Activated CD4-positive, alpha-beta T cell treated with anti-CD3 and anti-CD28 coated beads, Interleukin-2, amount 10 ng/mL, durations not matched to agents 7 days and 5 days (primary cell): ENCODE data around the gene LRRC15. TPM values are rescaled to one million over a fixed set of nuclear protein-coding genes. Genes with fewer than 3 reads are reported as not detected.

Source experiments
- CTCF ChIA-PET: fragments of 350-600 bp; sonication (Branson Sonifier 250); formaldehyde crosslinking; loops from one replicate; lab custom pipeline; 2021; ENCODE audit warnings: antibody characterized with exemption; lab: Charles Lee
- POLR2A ChIA-PET: fragments of 350-600 bp; sonication (Branson Sonifier 250); formaldehyde crosslinking; loops from one replicate; lab custom pipeline; 2021; ENCODE audit warnings: antibody characterized with exemption; lab: Charles Lee
- DNase-seq: peaks from one replicate; pipeline ENCODE4 v3.0.0-alpha.2; 2020
- H3K27ac Mint-ChIP-seq: one replicate; pipeline ENCODE4 v1.8.0; 2021; ENCODE audit warnings: mild to moderate bottlenecking, moderate library complexity, mixed read lengths
- H3K27me3 Mint-ChIP-seq: one replicate; pipeline ENCODE4 v1.8.0; 2021; ENCODE audit warnings: mixed read lengths
- H3K36me3 Mint-ChIP-seq: one replicate; pipeline ENCODE4 v1.8.0; 2021; ENCODE audit warnings: low read depth, mixed read lengths
- H3K4me1 Mint-ChIP-seq: one replicate; pipeline ENCODE4 v1.8.0; 2021; ENCODE audit warnings: mixed read lengths
- H3K4me3 Mint-ChIP-seq: one replicate; pipeline ENCODE4 v1.8.0; 2021; ENCODE audit warnings: mild to moderate bottlenecking, moderate library complexity, mixed read lengths
- H3K9me3 Mint-ChIP-seq: one replicate; pipeline ENCODE4 v1.8.0; 2021; ENCODE audit warnings: mixed read lengths
- total RNA-seq, 2 experiments: library from RNA; stranded (reverse); gene quantifications; one replicate each; pipeline ENCODE4 v1.2.3, GENCODE V29; 2021

Gene LRRC15
- total RNA-seq, 2 experiments from 2014 or later, result not detected

GRCh38 chr3:194316918-194317317, 52.6 kb downstream of the LRRC15 start:
- no peak for DNase-seq
- H3K4me1 Mint-ChIP-seq, result peaks cover 41% of the 10 kb centered on the region
- peaks cover 17% of the 10 kb centered on the region for H3K27me3 Mint-ChIP-seq
- ChIA-PET POLR2A (no interaction called here), CTCF (interaction anchor here (1.0 to 2.3 kb wide), 10 partner anchors 10 to 377 kb away, joined by 3 to 21 read pairs (median 4); no protein-coding TSS in a partner anchor)
- H3K27ac Mint-ChIP-seq, result no peak overlapping the region
- peaks cover 14% of the 10 kb centered on the region for H3K9me3 Mint-ChIP-seq
- H3K36me3 Mint-ChIP-seq, result peaks cover 5% of the 10 kb centered on the region
- H3K4me3 Mint-ChIP-seq, result no peak overlapping the region

GRCh38 chr3:194315965-194316361, 53.6 kb downstream of the LRRC15 start:
- no peak for DNase-seq
- CTCF ChIA-PET, result interaction anchor here (0.5 to 2.3 kb wide), 59 partner anchors 8 to 674 kb away, joined by 3 to 21 read pairs (median 4); partner anchors contain the start of gene HES1
- Mint-ChIP-seq H3K4me3 (peak overlapping the region; percentile 50), H3K4me1 (peaks cover 50% of the 10 kb centered on the region), H3K9me3 (peaks cover 14% of the 10 kb centered on the region), H3K36me3 (peaks cover 5% of the 10 kb centered on the region), H3K27me3 (peaks cover 17% of the 10 kb centered on the region), H3K27ac (no peak overlapping the region)
- POLR2A ChIA-PET, result interaction anchor here (1.4 kb wide), 1 partner anchor 175 kb away, joined by 4 read pairs; no protein-coding TSS in a partner anchor

- CTCF ChIA-PET, result interaction anchor here (0.6 to 2.3 kb wide), 61 partner anchors 8 to 673 kb away, joined by 3 to 21 read pairs (median 4); partner anchors contain the start of gene HES1
- Mint-ChIP-seq H3K36me3 (peaks cover 7% of the 10 kb centered on the region), H3K9me3 (peaks cover 14% of the 10 kb centered on the region), H3K27me3 (peaks cover 17% of the 10 kb centered on the region), H3K4me3 (peak overlapping the region; percentile 73), H3K4me1 (peaks cover 55% of the 10 kb centered on the region), H3K27ac (peak overlapping the region; percentile 76)
- POLR2A ChIA-PET, result interaction anchor here (1.4 kb wide), 1 partner anchor 174 kb away, joined by 4 read pairs; no protein-coding TSS in a partner anchor
- peak; percentile 81 for DNase-seq
Observed at GRCh38 chr3:194315088-194315964, 54.2 kb downstream of the LRRC15 start.

- Mint-ChIP-seq H3K9me3 (peaks cover 9% of the 10 kb centered on the region), H3K4me3 (no peak overlapping the region)
Observed at GRCh38 chr3:194314388-194315068, 55.0 kb downstream of the LRRC15 start.

GRCh38 chr3:194313560-194314387, 55.8 kb downstream of the LRRC15 start:
- no peak overlapping the region for H3K4me3 Mint-ChIP-seq
- ChIA-PET POLR2A (no interaction called here), CTCF (interaction anchor here (0.6 kb wide), 1 partner anchor 51 kb away, joined by 3 read pairs; no protein-coding TSS in a partner anchor)
- H3K4me1 Mint-ChIP-seq, result peaks cover 68% of the 10 kb centered on the region
- H3K36me3 Mint-ChIP-seq, result peaks cover 6% of the 10 kb centered on the region
- DNase-seq, result no peak
- peaks cover 11% of the 10 kb centered on the region for H3K27me3 Mint-ChIP-seq
- H3K9me3 Mint-ChIP-seq, result peaks cover 2% of the 10 kb centered on the region
- H3K27ac Mint-ChIP-seq, result no peak overlapping the region

More at GRCh38 chr3:194314388-194315068, 55.0 kb downstream of the LRRC15 start:
- H3K27ac Mint-ChIP-seq, result no peak overlapping the region
- ChIA-PET POLR2A (no interaction called here), CTCF (interaction anchor here (0.6 to 1.7 kb wide), 6 partner anchors 20 to 184 kb away, joined by 3 to 20 read pairs (median 3); no protein-coding TSS in a partner anchor)
- H3K36me3 Mint-ChIP-seq, result peaks cover 7% of the 10 kb centered on the region
- peaks cover 17% of the 10 kb centered on the region for H3K27me3 Mint-ChIP-seq
- DNase-seq, result no peak
- H3K4me1 Mint-ChIP-seq, result peaks cover 61% of the 10 kb centered on the region

GRCh38 chr3:194312743-194313281, 56.7 kb downstream of the LRRC15 start:
- Mint-ChIP-seq H3K27me3 (peaks cover 10% of the 10 kb centered on the region), H3K9me3 (no peaks in the 10 kb centered on the region), H3K4me1 (peaks cover 78% of the 10 kb centered on the region), H3K27ac (no peak overlapping the region), H3K4me3 (no peak overlapping the region), H3K36me3 (peaks cover 7% of the 10 kb centered on the region)
- ChIA-PET POLR2A (interaction anchor here (0.6 kb wide), 1 partner anchor 75 kb away, joined by 3 read pairs; no protein-coding TSS in a partner anchor), CTCF (interaction anchor here (0.5 to 0.6 kb wide), 2 partner anchors 308 to 1602 kb away, joined by 3 read pairs; no protein-coding TSS in a partner anchor)
- no peak for DNase-seq

- Mint-ChIP-seq H3K9me3 (no peaks in the 10 kb centered on the region), H3K27me3 (peaks cover 8% of the 10 kb centered on the region), H3K36me3 (peaks cover 7% of the 10 kb centered on the region), H3K4me3 (no peak overlapping the region), H3K4me1 (peaks cover 83% of the 10 kb centered on the region), H3K27ac (no peak overlapping the region)
- no peak for DNase-seq
- CTCF ChIA-PET, result interaction anchor here (1.5 kb wide), 1 partner anchor 31 kb away, joined by 3 read pairs; no protein-coding TSS in a partner anchor
- POLR2A ChIA-PET, result no interaction called here
Observed at GRCh38 chr3:194312186-194312742, 57.3 kb downstream of the LRRC15 start.

- H3K4me1 Mint-ChIP-seq, result peaks cover 90% of the 10 kb centered on the region
- no peak for DNase-seq
- peaks cover 5% of the 10 kb centered on the region for H3K27me3 Mint-ChIP-seq
- peaks cover 7% of the 10 kb centered on the region for H3K36me3 Mint-ChIP-seq
- no peaks in the 10 kb centered on the region for H3K9me3 Mint-ChIP-seq
- no peak overlapping the region for H3K27ac Mint-ChIP-seq
- ChIA-PET POLR2A (no interaction called here), CTCF (interaction anchor here (0.5 to 1.5 kb wide), 3 partner anchors 30 to 522 kb away, joined by 3 read pairs; no protein-coding TSS in a partner anchor)
- H3K4me3 Mint-ChIP-seq, result no peak overlapping the region
Observed at GRCh38 chr3:194311000-194311399, 58.5 kb downstream of the LRRC15 start.

- Mint-ChIP-seq H3K9me3 (no peaks in the 10 kb centered on the region), H3K4me1 (peaks cover 92% of the 10 kb centered on the region), H3K36me3 (peaks cover 7% of the 10 kb centered on the region), H3K4me3 (no peak overlapping the region), H3K27ac (no peak overlapping the region), H3K27me3 (peaks cover 5% of the 10 kb centered on the region)
- ChIA-PET CTCF (interaction anchor here (0.9 to 1.4 kb wide), 5 partner anchors 10 to 628 kb away, joined by 3 read pairs; no protein-coding TSS in a partner anchor), POLR2A (no interaction called here)
- no peak for DNase-seq
Observed at GRCh38 chr3:194310060-194310835, 59.3 kb downstream of the LRRC15 start.

- Mint-ChIP-seq H3K9me3 (peaks cover 4% of the 10 kb centered on the region), H3K27ac (no peak overlapping the region), H3K4me3 (no peak overlapping the region), H3K36me3 (peaks cover 13% of the 10 kb centered on the region), H3K4me1 (peaks cover 89% of the 10 kb centered on the region), H3K27me3 (peaks cover 1% of the 10 kb centered on the region)
- DNase-seq, result no peak
- POLR2A ChIA-PET, result no interaction called here
- CTCF ChIA-PET, result interaction anchor here (0.7 to 1.4 kb wide), 4 partner anchors 9 to 626 kb away, joined by 3 read pairs; no protein-coding TSS in a partner anchor
Observed at GRCh38 chr3:194308601-194309449, 60.7 kb downstream of the LRRC15 start.
